Mesothelial cell of epicardium (in vitro differentiated cells): ENCODE results near the gene ZNF268. TPM values are rescaled to one million over a fixed set of nuclear protein-coding genes. Genes with fewer than 3 reads are reported as not detected.

Source experiments
- DNase-seq, 2 experiments: peaks; one replicate each; pipeline ENCODE4 v3.0.0; 2021; ENCODE audit warnings: low spot score in 2 of 2; ENCODE audit not compliant: unreplicated experiment in 2 of 2
- H3K27ac Mint-ChIP-seq: 2 replicates; pipeline ENCODE4 v1.8.0; 2021; ENCODE audit warnings: mixed read lengths
- H3K27me3 Mint-ChIP-seq: 2 replicates; pipeline ENCODE4 v1.8.0; 2021; ENCODE audit warnings: low read depth, mixed read lengths
- H3K36me3 Mint-ChIP-seq: 2 replicates; pipeline ENCODE4 v1.8.0; 2021; ENCODE audit warnings: mixed read lengths
- H3K4me1 Mint-ChIP-seq: 2 replicates; pipeline ENCODE4 v1.8.0; 2021; ENCODE audit warnings: mixed read lengths
- H3K4me3 Mint-ChIP-seq: 2 replicates; pipeline ENCODE4 v1.8.0; 2021; ENCODE audit warnings: mild to moderate bottlenecking, moderate library complexity, mixed read lengths
- H3K9me3 Mint-ChIP-seq: 2 replicates; pipeline ENCODE4 v1.8.0; 2021; ENCODE audit warnings: mixed read lengths
- CTCF ChIP-seq: fragments of 200-600 bp; sonication (generic); IDR thresholded peaks from one replicate; pipeline ENCODE4 v1.5.0; 2021; ENCODE audit warnings: antibody characterized with exemption; ENCODE audit not compliant: unreplicated experiment
- total RNA-seq: library from RNA; stranded (reverse); gene quantifications from 3 replicates; pipeline ENCODE4 v1.2.1, GENCODE V29; 2021

ZNF268 gene
- total RNA-seq, 1 donor from 2014 or later = 30.3 TPM

- Mint-ChIP-seq H3K4me3 (no peak overlapping the region), H3K36me3 (peaks cover 2% of the 10 kb centered on the region), H3K4me1 (no peaks in the 10 kb centered on the region), H3K9me3 (peaks cover 66% of the 10 kb centered on the region), H3K27me3 (no peaks in the 10 kb centered on the region), H3K27ac (no peak overlapping the region)
- TF ChIP-seq CTCF = no peak
- DNase-seq = no peak
Measured at GRCh38 chr12:133172491-133172890, 8.8 kb upstream of the ZNF268 start.

- no peak overlapping the region for H3K4me3 Mint-ChIP-seq
- TF ChIP-seq CTCF = no peak
- peaks cover 61% of the 10 kb centered on the region for H3K9me3 Mint-ChIP-seq
Measured at GRCh38 chr12:133174901-133175300, 6.4 kb upstream of the ZNF268 start.

GRCh38 chr12:133180669-133181068 lies 626 bp upstream of the ZNF268 start:
- H3K4me1 Mint-ChIP-seq = peaks cover 4% of the 10 kb centered on the region
- no peak for DNase-seq
- H3K9me3 Mint-ChIP-seq = peaks cover 62% of the 10 kb centered on the region
- peak overlapping the region; percentile 31 for H3K4me3 Mint-ChIP-seq
- H3K27me3 Mint-ChIP-seq = no peaks in the 10 kb centered on the region
- TF ChIP-seq CTCF = no peak
- H3K27ac Mint-ChIP-seq = no peak overlapping the region
- H3K36me3 Mint-ChIP-seq = peaks cover 57% of the 10 kb centered on the region

More at GRCh38 chr12:133174901-133175300, 6.4 kb upstream of the ZNF268 start:
- H3K27me3 Mint-ChIP-seq = no peaks in the 10 kb centered on the region
- no peak for DNase-seq
- H3K36me3 Mint-ChIP-seq = peaks cover 9% of the 10 kb centered on the region
- H3K4me1 Mint-ChIP-seq = no peaks in the 10 kb centered on the region
- H3K27ac Mint-ChIP-seq = no peak overlapping the region

GRCh38 chr12:133190176-133190575 lies 8.9 kb downstream of the ZNF268 start:
- Mint-ChIP-seq H3K36me3 (peaks cover 100% of the 10 kb centered on the region), H3K27me3 (no peaks in the 10 kb centered on the region), H3K4me1 (no peaks in the 10 kb centered on the region), H3K4me3 (no peak overlapping the region), H3K27ac (no peak overlapping the region), H3K9me3 (peaks cover 82% of the 10 kb centered on the region)
- no peak for TF ChIP-seq CTCF
- DNase-seq = no peak

GRCh38 chr12:133192847-133193246 lies 11.6 kb downstream of the ZNF268 start:
- peaks cover 84% of the 10 kb centered on the region for H3K36me3 Mint-ChIP-seq
- no peak overlapping the region for H3K27ac Mint-ChIP-seq
- no peak for TF ChIP-seq CTCF
- H3K4me1 Mint-ChIP-seq = no peaks in the 10 kb centered on the region
- H3K9me3 Mint-ChIP-seq = peaks cover 68% of the 10 kb centered on the region
- no peaks in the 10 kb centered on the region for H3K27me3 Mint-ChIP-seq
- H3K4me3 Mint-ChIP-seq = no peak overlapping the region
- no peak for DNase-seq

GRCh38 chr12:133201888-133202287 lies 20.6 kb downstream of the ZNF268 start:
- H3K9me3 Mint-ChIP-seq = peaks cover 58% of the 10 kb centered on the region

More at GRCh38 chr12:133201888-133202287, 20.6 kb downstream of the ZNF268 start:
- no peaks in the 10 kb centered on the region for H3K4me1 Mint-ChIP-seq
- no peak for TF ChIP-seq CTCF
- peaks cover 78% of the 10 kb centered on the region for H3K36me3 Mint-ChIP-seq
- no peak for DNase-seq
- H3K27ac Mint-ChIP-seq = no peak overlapping the region
- H3K4me3 Mint-ChIP-seq = no peak overlapping the region
- H3K27me3 Mint-ChIP-seq = no peaks in the 10 kb centered on the region
